Esophagus squamous epithelium (tissue), 4 donors: Measurements from ENCODE around the gene RAB40B.

Experiments used
- POLR2A ChIP-seq, 4 donors: fragments of 450-650 bp; IDR thresholded peaks; one replicate each; pipeline ENCODE4 v1.6.1; 2017; ENCODE audit warnings: antibody characterized with exemption in 4 of 4, mild to moderate bottlenecking in 4 of 4, moderate library complexity in 3 of 4
- TF ChIP-seq, protein P1 (sequence below), 6 experiments: fragments of 450-650 bp in 4 of 6; fragments of 200-600 bp in 2 of 6; sonication (generic) in 2 of 6; IDR thresholded peaks; one replicate each; pipeline ENCODE4 v1.5.1; 2016 to 2019; ENCODE audit warnings: antibody characterized with exemption in 6 of 6, mild to moderate bottlenecking in 4 of 6, moderate library complexity in 4 of 6

DNA sequence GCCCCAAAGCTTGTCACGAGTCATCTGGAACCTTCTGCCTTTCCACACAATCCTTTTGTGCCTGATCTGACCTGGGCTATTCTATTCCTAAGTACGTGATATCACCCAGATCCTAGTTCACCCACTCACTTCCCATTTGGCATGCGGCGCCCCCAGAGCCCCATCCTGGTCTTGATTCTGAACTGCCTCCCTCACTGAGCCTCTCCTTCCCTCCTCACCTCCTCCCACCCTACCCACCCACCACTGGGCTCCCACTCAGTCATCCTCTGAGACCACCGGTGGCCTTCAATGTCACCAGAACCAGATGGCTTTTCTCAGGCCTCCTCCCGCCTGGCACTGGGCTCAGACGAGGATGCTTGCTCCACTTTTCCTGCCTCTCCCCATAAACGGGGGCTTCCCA is 68.8 kb downstream of the RAB40B start:
- TF ChIP-seq POLR2A (IDR thresholded peaks at IDR 0.05), result no peak
- TF ChIP-seq, protein P1, sequence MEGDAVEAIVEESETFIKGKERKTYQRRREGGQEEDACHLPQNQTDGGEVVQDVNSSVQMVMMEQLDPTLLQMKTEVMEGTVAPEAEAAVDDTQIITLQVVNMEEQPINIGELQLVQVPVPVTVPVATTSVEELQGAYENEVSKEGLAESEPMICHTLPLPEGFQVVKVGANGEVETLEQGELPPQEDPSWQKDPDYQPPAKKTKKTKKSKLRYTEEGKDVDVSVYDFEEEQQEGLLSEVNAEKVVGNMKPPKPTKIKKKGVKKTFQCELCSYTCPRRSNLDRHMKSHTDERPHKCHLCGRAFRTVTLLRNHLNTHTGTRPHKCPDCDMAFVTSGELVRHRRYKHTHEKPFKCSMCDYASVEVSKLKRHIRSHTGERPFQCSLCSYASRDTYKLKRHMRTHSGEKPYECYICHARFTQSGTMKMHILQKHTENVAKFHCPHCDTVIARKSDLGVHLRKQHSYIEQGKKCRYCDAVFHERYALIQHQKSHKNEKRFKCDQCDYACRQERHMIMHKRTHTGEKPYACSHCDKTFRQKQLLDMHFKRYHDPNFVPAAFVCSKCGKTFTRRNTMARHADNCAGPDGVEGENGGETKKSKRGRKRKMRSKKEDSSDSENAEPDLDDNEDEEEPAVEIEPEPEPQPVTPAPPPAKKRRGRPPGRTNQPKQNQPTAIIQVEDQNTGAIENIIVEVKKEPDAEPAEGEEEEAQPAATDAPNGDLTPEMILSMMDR (IDR thresholded peaks at IDR 0.05), result no peak
